HG03060 (cell line): ENCODE measurements around the gene TC2N.
"Not testable (repeated sequence)": the region's sequence is repeated elsewhere in the genome, so short reads cannot be mapped to it uniquely, and the experiment has no call there.

Experiments
- ATAC-seq: cut with Tn5 transposase; IDR thresholded peaks from one replicate; pipeline ENCODE4 v1.9.1; 2021; ENCODE audit warnings: low read depth, moderate number of reproducible peaks; ENCODE audit not compliant: unreplicated experiment

Gene TC2N

GRCh38 chr14:91835920-91836843 lies 31.2 kb downstream of the TC2N start:
- ATAC-seq, result no peak

GRCh38 chr14:91835197-91835919 lies 32.0 kb downstream of the TC2N start:
- ATAC-seq, result no peak

DNA sequence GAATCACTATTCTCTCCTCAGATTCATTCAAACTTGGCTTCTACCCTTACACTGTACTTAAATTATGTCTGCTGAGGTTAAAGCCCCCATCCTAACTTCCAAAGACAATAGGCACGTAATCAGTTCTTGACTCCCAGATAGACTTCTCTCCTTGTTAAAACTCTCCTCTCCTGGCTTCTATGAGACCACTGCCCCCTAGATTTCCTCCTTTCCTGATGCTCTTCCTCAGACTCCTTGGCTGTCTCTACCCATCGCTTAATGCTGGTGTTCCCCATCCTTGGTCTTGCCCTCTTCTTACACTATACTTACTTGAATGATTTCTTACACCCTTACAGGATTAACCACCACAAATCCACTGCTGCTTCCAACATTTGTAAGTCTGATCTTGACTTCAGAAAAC lies 32.8 kb downstream of the TC2N start:
- ATAC-seq, result no peak

- no peak for ATAC-seq
Measured at GRCh38 chr14:91831337-91831736, 36.0 kb downstream of the TC2N start.

DNA sequence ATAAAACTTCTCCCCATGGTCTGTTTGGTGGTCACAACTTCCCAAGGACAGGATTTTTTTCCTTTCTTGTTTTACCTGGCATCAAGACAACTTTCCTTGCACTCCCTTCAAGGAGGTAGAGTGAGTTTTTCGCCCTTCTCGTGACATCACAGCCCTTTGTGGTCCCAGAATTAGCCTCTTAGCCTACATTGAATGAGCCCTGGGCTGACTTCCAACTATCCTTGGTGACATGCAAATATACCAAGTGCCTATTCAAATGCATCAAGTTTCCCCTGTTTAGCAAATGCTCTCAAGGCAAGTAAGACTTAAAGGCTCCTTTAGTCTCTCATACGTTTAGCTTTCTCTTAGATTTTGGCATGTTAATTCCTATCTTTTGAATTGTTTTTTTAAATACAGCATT lies 36.6 kb downstream of the TC2N start:
- ATAC-seq, result peak; percentile 93

DNA sequence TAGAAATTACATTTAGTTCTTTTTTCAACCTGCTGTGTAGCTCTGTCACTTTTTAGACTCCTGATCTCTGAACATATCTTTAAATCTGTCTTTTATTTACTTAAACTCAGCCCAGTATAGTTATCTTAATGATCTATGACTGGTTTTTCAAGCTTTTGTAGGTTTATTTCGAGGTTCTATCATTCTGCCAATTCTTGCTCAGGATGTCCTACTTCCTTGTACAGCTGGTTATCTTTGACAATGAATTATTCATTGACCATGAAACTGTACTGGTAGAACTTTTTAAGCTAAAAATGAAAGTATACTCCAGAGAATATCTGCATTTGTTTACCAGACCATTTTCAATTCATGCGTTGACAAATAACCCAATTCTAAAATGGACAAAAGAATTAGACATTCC lies 37.8 kb downstream of the TC2N start:
- ATAC-seq, result no peak

DNA sequence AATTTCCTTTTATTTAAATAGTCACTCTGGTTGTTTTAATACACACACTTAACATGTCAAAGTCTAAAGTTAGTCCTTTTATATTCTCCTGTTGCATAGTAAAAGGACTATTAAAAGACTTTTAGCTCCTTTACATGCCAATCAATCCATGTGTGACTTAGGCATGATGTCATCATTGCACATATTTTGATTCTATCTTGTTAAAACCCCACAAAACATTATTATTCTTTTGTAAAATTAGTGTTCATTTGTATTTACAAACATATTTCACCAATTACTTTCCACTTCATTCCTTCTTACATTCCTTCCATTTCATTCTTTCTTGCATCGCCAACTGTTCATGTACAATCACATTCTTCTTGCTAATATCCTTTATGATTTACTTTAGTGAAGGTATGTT lies 39.6 kb downstream of the TC2N start:
- ATAC-seq, result no peak

- ATAC-seq, result peak; percentile 61
Measured at GRCh38 chr14:91817566-91818325, 49.6 kb downstream of the TC2N start.

DNA sequence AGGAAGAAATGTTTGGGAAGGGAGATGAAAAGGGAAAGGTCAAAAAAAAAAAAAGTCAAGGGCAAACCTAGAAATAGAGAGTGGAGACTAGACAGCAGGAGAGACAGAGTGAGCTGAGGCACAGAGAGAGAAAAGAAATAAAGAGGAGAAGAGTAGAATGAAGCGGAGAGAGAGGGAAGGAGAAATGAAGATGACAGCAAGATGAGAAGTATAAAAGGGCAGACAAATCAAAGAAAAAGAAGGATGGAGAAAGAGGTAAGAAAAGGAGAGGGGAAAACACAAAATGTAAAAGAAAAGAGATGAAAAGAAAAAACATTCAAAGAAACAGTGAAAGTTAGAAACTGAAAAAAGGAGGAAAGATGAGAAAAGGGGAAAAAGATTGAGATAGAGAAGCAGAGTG lies 53.0 kb downstream of the TC2N start:
- no peak for ATAC-seq

- no peak for ATAC-seq
Measured at GRCh38 chr14:91810699-91811098, 56.6 kb downstream of the TC2N start.

GRCh38 chr14:91806716-91807115 lies 60.6 kb downstream of the TC2N start:
- no peak for ATAC-seq

DNA sequence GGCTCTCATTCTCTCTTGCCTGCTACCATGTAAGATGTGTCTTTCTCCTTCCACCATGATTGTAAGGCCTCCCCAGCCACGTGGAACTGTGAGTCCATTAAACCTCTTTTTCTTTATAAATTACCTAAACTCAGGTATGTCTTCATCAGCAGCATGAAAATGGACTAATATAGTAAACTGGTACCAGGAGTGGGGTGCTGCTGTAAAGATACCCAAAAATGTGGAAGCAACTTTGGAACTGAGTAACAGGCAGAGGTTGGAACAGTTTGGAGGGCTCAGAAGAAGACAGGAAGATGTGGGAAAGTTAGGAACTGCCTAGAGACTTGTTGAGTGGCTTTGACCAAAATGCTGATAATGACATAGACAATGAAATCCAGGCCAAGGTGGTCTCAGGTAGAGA lies 61.2 kb downstream of the TC2N start:
- not testable (repeated sequence) for ATAC-seq

DNA sequence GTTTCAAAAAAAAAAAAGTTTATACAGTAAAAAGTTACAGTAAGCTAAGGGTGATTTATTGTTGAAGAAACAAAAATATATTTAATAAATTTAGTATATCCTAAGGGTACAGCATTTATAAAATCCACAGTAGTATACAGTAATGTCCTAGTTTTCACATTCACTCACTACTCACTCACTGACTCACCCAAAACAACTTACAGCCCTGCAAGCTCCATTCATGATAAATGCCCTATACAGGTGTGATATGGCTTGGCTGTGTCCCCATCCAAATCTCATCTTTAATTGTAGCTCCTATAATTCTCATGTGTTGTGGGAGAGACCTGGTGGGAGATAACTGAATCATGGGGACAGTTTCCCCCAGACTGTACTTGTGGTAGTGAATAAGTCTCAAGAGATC lies 61.7 kb downstream of the TC2N start:
- ATAC-seq, result no peak

DNA sequence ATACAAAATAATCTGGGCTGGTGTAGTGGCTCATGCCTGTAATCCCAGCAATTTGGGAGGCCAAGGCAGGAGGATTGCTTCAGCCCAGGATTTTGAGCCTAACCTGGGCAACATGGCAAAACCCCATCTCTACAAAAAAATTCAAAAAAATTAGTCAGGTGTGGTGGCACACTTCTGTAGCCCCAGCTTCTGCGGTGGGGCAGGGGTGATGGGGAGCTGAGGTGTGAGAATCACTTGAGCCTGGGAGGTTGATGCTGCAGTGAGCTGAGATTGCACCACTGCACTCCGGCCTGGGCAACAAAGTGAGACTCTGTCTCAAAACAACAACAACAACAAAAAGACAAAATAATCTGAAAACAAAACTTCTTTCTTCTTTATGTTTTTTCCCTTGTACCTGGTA lies 66.0 kb downstream of the TC2N start:
- no peak for ATAC-seq

DNA sequence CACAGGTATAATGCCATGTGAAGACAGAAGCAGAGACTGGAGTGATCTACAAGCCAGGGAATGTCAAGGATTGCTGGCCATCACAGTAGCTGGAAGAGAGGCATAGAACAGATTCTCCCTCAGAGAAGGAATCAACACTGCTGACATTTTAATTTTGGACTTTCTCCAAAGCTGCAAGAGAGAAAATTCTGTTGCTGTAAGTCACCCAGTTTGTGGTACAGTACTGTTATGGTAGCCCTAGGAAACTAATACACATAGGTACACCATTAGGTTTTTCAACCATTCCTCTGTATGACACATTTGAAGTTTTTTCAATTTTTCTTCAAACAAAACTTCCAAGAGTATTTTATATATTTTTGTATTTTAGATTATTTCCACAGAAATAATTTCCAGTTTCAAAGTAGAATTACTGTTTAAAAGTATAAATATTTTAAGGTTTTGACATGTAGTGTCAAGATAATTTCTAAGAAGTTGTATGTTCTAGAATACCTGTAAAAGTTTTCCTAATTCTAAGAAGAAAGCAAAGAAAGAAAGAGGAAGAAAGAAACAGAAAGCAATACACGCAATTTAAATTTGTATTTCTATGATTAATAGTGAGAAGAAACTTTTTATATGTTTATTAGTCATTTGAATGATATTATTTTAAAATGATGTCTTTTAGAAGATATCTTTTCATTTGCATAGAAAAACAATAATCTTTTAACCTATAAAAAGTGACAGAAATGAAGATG lies 70.6 kb downstream of the TC2N start:
- ATAC-seq, result no peak

DNA sequence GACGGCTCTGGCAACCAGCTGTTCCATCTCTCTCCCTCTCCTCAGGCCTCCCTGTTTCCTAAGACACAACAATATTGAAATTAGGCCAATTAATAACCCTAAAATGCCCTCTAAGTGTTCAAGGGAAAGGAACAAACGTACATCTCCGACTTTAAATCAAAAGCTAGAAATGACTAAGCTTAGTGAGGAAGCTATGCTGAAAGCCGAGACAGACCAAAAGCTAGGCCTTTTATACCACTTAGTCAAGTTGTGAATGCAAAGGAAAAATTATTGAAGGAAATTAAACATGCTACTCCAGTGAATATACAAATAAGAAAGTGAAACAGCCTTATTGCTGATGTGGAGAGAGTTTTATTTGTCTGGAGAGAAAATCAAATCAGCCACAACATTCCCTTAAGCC lies 73.6 kb downstream of the TC2N start:
- ATAC-seq, result no peak

- ATAC-seq, result no peak
Measured at GRCh38 chr14:91786188-91786587, 81.1 kb downstream of the TC2N start.

GRCh38 chr14:91780452-91780851 lies 86.9 kb downstream of the TC2N start:
- ATAC-seq, result no peak

DNA sequence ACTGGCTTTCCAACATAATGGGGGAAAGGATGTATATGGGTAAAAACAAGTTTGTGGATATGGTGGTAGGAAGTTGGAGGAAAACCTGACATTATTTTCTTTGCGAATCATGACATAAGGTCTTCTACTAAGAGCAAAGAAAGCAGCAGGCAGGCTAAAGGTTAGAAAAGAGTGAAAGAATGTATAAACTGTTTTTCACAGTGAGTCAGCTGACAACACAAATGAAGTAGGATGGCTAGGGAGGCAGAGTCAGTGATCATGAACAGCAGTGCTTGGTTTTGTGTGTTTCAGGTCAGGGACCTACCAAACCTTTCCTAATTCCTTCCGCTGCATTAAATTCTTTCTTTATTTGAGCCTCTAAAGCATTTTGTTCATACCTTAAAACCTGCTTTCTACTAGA lies 89.1 kb downstream of the TC2N start:
- ATAC-seq, result no peak
